Measurements from ENCODE around the gene RASA3.

GRCh38 chr13:114015969-114016295 is 116.5 kb downstream of the RASA3 start:
- no peak for TF ChIP-seq EZH2 (IDR thresholded peaks at IDR 0.05; ENCODE audit: borderline replicate concordance, low read length)
- no peak for TF ChIP-seq CTCF (conservative IDR thresholded peaks at IDR 0.05 in 1 of 2, IDR thresholded peaks at IDR 0.05 in 1 of 2; ENCODE audit: extremely low read depth in 1 of 2, insufficient read depth in 1 of 2, low read depth in 1 of 2, low read length in 2 of 2)
